Left lobe of liver (tissue), 2 donors: ENCODE results near the gene ARRDC2. TPM values are rescaled to one million over a fixed set of nuclear protein-coding genes. Genes with fewer than 3 reads are reported as not detected.

Experiments used
- ATAC-seq: fragments of 200-7000 bp; cut with Tn5 transposase; one replicate; pipeline ENCODE4 v1.9.1; 2020; ENCODE audit warnings: mild to moderate bottlenecking, moderate library complexity
- DNase-seq: peaks from one replicate; pipeline ENCODE4 v3.0.0-alpha.2; 2020; ENCODE audit warnings: low spot score
- total RNA-seq: library from RNA; stranded (reverse); gene quantifications from one replicate; pipeline ENCODE4 v1.2.1, GENCODE V29; 2021
- donor health status: DM: no; HTN: no; CAD: no; lungs with moderate emphysema.
- donor health status: DM: no; HTN: yes; CAD: no.

Gene ARRDC2
- total RNA-seq, 1 donor from 2014 or later, result 6.3 TPM

DNA sequence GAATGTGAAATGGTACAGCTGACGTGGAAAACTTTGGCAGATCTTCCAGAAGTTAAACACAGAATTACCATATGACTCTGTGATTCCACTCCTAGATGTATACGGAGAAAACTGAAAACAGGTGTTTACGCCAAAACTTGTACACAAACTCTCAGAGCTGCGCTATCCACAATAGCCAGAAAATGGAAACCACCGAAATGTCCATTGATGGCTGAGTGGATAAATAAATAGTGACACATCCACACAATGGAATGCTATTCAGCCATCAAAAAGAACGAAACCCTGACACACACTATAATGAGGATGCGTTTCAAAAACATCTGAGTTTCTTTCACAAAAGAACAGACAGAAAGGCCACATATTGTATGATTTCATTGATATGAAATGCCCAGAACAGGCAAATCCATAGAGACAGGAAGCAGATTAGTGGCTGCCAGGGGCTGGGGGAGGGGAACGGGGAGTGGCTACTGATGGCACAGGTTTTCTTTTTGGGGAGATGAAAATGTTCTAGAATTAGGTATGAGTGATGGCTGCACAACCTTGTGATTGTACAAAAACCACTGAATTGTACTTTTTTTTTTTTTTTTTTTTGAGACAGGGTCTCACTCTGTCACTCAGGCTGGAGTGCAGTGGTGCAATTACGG is 45.7 kb downstream of the ARRDC2 start:
- no peak for DNase-seq

DNA sequence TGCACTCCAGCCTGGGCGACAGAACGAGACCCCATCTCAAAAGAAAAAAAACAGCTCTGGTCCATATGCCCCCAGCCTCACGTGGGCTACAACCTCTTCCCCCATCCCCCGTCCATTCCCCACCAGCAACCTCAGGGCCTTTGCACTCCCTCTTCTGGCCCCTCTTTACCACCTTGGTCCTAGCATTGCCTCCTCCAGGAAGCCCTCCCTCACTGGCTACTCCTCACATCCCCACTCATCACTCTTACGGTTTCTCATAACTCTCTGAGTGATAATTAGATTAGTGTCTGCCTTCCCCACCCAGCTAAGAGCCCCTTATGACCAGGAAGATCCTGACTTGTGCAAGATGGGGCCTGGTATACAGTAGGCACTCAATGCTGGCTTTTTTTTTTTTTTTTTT is 48.0 kb downstream of the ARRDC2 start:
- ATAC-seq (no peak), DNase-seq (no peak)

More for the DNA sequence above, 45.7 kb downstream of the ARRDC2 start:
- ATAC-seq, result no peak

DNA sequence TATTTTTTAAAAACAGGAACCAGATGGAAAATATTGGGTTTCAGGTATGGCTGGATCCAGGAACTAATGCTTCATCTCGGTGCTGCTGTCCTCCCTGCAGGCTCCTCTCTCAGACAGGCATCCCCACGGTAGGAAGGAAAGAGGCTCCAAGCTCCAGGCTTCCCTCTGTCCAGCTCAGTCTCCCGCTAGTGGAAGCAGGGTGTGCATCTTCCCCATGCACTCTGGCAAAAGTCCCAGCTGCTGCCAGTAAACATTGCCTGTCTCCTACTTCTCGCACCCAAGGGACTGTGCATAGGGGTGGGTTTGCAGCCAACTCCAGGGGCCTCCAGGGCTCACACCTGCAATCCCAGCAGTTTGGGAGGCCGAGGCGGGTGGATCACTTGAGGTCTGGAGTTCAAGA is 49.6 kb downstream of the ARRDC2 start:
- peak; percentile 76 for ATAC-seq
- peak; percentile 66 for DNase-seq

DNA sequence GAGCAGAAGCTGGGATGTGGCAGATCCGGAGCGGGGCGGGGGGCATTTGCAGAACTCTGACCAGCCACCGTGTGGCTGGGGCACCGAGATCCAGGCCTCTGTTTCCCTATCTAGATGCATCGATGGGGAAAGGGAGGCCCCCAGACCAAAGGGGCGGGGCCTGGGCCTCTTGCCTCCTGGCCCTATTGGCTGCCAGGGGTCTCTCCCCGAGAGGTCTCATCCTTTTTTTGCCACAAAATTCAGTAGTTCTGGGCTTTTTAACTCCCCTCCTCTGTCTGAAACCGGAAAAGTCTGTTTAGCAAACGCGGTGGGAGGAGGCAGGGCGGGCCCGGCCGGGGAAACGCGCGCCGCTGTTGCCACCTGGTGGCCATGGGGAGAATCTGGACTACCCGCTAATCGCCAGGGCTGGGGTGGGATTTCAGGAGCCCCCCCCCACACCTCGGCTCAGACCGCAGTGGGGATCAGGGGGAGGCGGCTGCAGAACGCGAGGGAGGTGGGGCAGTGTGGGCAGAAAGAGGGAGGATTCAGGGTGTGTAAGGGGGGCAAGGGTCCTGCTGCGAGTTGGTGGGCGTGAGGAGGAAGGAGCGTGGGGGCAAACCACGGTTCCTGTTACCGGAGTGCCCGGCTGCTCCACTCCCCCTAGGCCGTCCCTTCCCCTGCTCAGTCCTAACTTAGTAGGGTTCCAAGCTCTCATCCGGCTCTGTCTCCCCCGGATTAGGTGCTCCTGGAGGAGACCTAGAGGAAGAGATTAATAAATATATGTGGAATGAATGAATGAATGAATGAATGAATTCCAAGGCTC is 50.4 kb downstream of the ARRDC2 start:
- DNase-seq (peak; percentile 80), ATAC-seq (peak; percentile 94)

DNA sequence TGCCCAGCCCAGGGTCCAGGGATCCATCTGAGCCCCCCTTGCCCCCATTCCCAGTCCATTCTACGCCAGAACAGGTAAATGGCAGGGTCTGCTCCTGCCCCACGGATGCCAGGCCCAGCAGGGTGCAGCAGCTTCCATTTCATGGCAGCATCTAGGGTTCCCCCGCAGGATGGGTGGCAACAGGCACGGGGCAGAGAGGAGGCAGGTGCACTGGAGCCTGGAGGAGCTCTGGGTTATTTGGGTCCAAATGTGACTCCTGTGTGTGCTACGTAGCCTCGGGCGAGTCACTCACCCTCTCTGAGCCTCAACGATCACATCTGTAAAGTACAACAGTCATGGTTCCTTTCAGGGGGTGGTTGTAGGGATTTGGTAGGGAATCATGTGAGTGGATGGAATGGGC is 51.3 kb downstream of the ARRDC2 start:
- DNase-seq (no peak), ATAC-seq (no peak)

GRCh38 chr19:18059902-18060301 is 51.9 kb downstream of the ARRDC2 start:
- no peak for ATAC-seq
- no peak for DNase-seq

- DNase-seq, result no peak
- no peak for ATAC-seq
These were observed 52.5 kb downstream of the ARRDC2 start for GRCh38 chr19:18060472-18060871.

- no peak for DNase-seq
- ATAC-seq, result no peak
These were observed 54.1 kb downstream of the ARRDC2 start for GRCh38 chr19:18062028-18062427.

- ATAC-seq (peak; percentile 90), DNase-seq (no peak)
These were observed 55.5 kb downstream of the ARRDC2 start for GRCh38 chr19:18063463-18063862.

Other genes with a start within 250 kb of the ARRDC2 start
- 1.2 TPM for gene B3GNT3, start 213.0 kb upstream of the ARRDC2 start, total RNA-seq
- gene INSL3, start 186.7 kb upstream of the ARRDC2 start, total RNA-seq, result not detected
- gene JAK3, start 160.2 kb upstream of the ARRDC2 start, total RNA-seq, result 1.2 TPM
- 493 TPM for gene RPL18A, start 148.3 kb upstream of the ARRDC2 start, total RNA-seq
- gene SLC5A5, start 136.2 kb upstream of the ARRDC2 start, total RNA-seq, result not detected
- gene CCDC124, start 75.2 kb upstream of the ARRDC2 start, total RNA-seq, result 31.6 TPM
- not detected for gene KCNN1, start 41.1 kb upstream of the ARRDC2 start, total RNA-seq
- 0.25 TPM for gene IL12RB1, start 78.8 kb downstream of the ARRDC2 start, total RNA-seq
- 18.4 TPM for gene MAST3, start 89.6 kb downstream of the ARRDC2 start, total RNA-seq
- gene PIK3R2, start 145.0 kb downstream of the ARRDC2 start, total RNA-seq, result 14.8 TPM
- gene IFI30, start 165.6 kb downstream of the ARRDC2 start, total RNA-seq, result 57.6 TPM
- gene MPV17L2, start 185.0 kb downstream of the ARRDC2 start, total RNA-seq, result 8.6 TPM
- gene RAB3A, start 195.9 kb downstream of the ARRDC2 start, total RNA-seq, result 2.1 TPM
- gene PDE4C, start 218.3 kb downstream of the ARRDC2 start, total RNA-seq, result 0.60 TPM